Osteocyte (in vitro differentiated cells): ENCODE results near the gene MAP3K7CL. TPM values are rescaled to one million over a fixed set of nuclear protein-coding genes. Genes with fewer than 3 reads are reported as not detected.

Source experiments
- DNase-seq: peaks from one replicate; pipeline ENCODE4 v3.0.0; 2021; ENCODE audit warnings: mixed read lengths; ENCODE audit not compliant: unreplicated experiment; ENCODE audit errors: extremely low spot score
- H3K27ac Mint-ChIP-seq: one replicate; pipeline ENCODE4 v1.8.0; 2021; ENCODE audit warnings: mild to moderate bottlenecking, mixed read lengths; ENCODE audit not compliant: unreplicated experiment
- H3K27me3 Mint-ChIP-seq: one replicate; pipeline ENCODE4 v1.8.0; 2021; ENCODE audit warnings: mixed read lengths; ENCODE audit not compliant: unreplicated experiment
- H3K36me3 Mint-ChIP-seq: one replicate; pipeline ENCODE4 v1.8.0; 2021; ENCODE audit warnings: mixed read lengths; ENCODE audit not compliant: unreplicated experiment
- H3K4me1 Mint-ChIP-seq: one replicate; pipeline ENCODE4 v1.8.0; 2021; ENCODE audit warnings: mixed read lengths; ENCODE audit not compliant: unreplicated experiment
- H3K4me3 Mint-ChIP-seq: one replicate; pipeline ENCODE4 v1.8.0; 2021; ENCODE audit warnings: mild to moderate bottlenecking, moderate library complexity, mixed read lengths; ENCODE audit not compliant: unreplicated experiment
- H3K9me3 Mint-ChIP-seq: one replicate; pipeline ENCODE4 v1.8.0; 2021; ENCODE audit warnings: mixed read lengths; ENCODE audit not compliant: unreplicated experiment
- CTCF ChIP-seq: fragments of 200-600 bp; sonication (generic); IDR thresholded peaks from 2 replicates; pipeline ENCODE4 v1.5.0; 2021; ENCODE audit warnings: antibody characterized with exemption, mild to moderate bottlenecking, moderate library complexity
- total RNA-seq: library from RNA; stranded (reverse); gene quantifications from 2 replicates; pipeline ENCODE4 v1.2.1, GENCODE V29; 2021

MAP3K7CL gene
- total RNA-seq, 1 donor from 2014 or later, result 1.8 TPM

DNA sequence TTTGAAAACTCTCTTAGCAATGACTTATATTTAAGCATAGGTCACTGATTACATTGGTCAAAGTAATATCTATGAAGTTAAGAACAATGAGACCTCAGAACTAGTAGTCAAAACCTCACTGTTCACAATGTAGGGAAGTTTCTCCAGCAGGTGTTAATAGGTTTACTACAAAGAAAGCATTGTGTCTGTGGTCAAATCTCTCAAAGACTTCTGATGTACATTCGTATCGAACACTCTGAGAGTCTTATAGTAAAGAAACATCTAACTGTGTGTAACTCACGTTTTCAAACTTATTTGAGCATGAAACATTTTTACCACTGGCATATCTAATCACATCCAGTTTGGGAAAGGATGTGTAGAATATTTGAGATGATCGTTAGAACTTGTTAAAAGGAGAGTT, 76.0 kb downstream of the MAP3K7CL start:
- H3K27me3 Mint-ChIP-seq, result no peaks in the 10 kb centered on the region
- TF ChIP-seq CTCF, result no peak
- no peak overlapping the region for H3K4me3 Mint-ChIP-seq
- H3K36me3 Mint-ChIP-seq, result peaks cover 5% of the 10 kb centered on the region
- peaks cover 21% of the 10 kb centered on the region for H3K4me1 Mint-ChIP-seq
- no peak for DNase-seq
- no peak overlapping the region for H3K27ac Mint-ChIP-seq
- H3K9me3 Mint-ChIP-seq, result peaks cover 15% of the 10 kb centered on the region

GRCh38 chr21:29207201-29207600, 76.8 kb downstream of the MAP3K7CL start:
- H3K9me3 Mint-ChIP-seq, result peaks cover 10% of the 10 kb centered on the region
- H3K27me3 Mint-ChIP-seq, result no peaks in the 10 kb centered on the region
- DNase-seq, result no peak
- TF ChIP-seq CTCF, result no peak
- peaks cover 21% of the 10 kb centered on the region for H3K4me1 Mint-ChIP-seq
- no peak overlapping the region for H3K4me3 Mint-ChIP-seq
- H3K36me3 Mint-ChIP-seq, result peaks cover 1% of the 10 kb centered on the region
- no peak overlapping the region for H3K27ac Mint-ChIP-seq

DNA sequence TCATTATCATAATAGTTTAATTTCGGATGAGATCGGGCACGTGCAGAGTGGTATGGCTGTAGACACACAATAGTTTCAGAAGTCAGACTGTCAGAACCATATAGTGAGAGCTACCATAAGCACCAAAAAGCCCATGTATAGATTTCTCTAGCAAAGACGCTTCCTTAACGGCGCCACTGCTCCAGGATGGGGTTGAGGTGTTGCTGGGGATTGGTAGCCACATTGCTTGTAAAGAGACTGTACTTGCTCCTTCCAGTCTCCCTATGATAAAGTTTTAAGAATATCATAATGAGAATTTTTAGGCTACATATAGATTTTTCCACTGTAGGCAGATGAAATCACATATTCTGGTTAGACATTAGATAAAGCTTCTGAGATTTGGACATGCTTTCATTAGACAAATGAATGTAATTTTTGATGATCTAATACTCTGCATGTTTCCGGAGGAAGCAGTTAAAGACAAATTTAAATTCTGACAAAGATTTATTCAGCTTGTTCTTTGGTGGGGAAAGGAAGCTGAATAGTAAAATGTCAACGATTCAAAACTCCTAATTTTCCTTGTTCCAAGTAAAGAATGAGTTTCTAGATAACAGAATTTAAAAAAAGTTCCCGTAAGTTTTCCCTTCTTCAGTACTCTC, 77.7 kb downstream of the MAP3K7CL start:
- no peak for DNase-seq
- Mint-ChIP-seq H3K27me3 (no peaks in the 10 kb centered on the region), H3K36me3 (no peaks in the 10 kb centered on the region), H3K4me3 (peak overlapping the region; percentile 22), H3K27ac (peak overlapping the region; percentile 79), H3K9me3 (peaks cover 7% of the 10 kb centered on the region), H3K4me1 (peaks cover 21% of the 10 kb centered on the region)
- TF ChIP-seq CTCF, result no peak

DNA sequence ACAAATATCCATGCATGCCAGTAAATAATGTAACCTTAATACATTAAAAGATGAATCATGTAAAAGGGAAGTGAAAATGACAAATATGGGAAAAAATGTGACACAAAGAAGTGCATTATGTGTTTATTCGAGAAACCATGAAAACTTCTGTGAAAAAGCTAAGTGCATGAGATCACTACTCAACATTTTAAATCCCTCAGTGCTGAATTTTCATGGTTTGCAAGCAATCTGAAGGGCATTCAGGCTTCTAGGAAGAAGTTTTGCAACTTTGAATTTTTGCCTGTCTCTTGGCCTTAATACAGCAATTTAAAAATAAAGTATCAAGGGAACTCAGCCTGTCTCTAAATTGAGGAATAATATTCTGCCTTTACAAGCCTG, 78.2 kb downstream of the MAP3K7CL start:
- peak overlapping the region; percentile 22 for H3K4me3 Mint-ChIP-seq
- H3K9me3 Mint-ChIP-seq, result peaks cover 7% of the 10 kb centered on the region
- no peaks in the 10 kb centered on the region for H3K36me3 Mint-ChIP-seq
- no peak for TF ChIP-seq CTCF
- H3K27ac Mint-ChIP-seq, result peak overlapping the region; percentile 79
- DNase-seq, result no peak
- H3K4me1 Mint-ChIP-seq, result peaks cover 21% of the 10 kb centered on the region
- H3K27me3 Mint-ChIP-seq, result no peaks in the 10 kb centered on the region

GRCh38 chr21:29209696-29210095, 79.3 kb downstream of the MAP3K7CL start:
- TF ChIP-seq CTCF, result no peak
- no peak overlapping the region for H3K4me3 Mint-ChIP-seq
- peaks cover 7% of the 10 kb centered on the region for H3K9me3 Mint-ChIP-seq
- no peak for DNase-seq
- H3K27me3 Mint-ChIP-seq, result no peaks in the 10 kb centered on the region
- peak overlapping the region; percentile 32 for H3K27ac Mint-ChIP-seq
- H3K36me3 Mint-ChIP-seq, result no peaks in the 10 kb centered on the region
- H3K4me1 Mint-ChIP-seq, result peaks cover 21% of the 10 kb centered on the region
